Measurements from ENCODE around the gene NAA38.

- TF ChIP-seq POLR2A (IDR thresholded peaks at IDR 0.05; ENCODE audit: extremely low read depth, insufficient read length) = no peak
- TF ChIP-seq CTCF (IDR thresholded peaks at IDR 0.05; ENCODE audit: low read depth, low read length) = no peak
Observed at GRCh38 chr17:7818026-7818425, 39.3 kb downstream of the NAA38 start.
